MM.1S (cell line): ENCODE results near the gene ITGA6.

Source experiments
- EZH2phosphoT487 ChIP-seq: fragments of 300-600 bp; sonication (generic); IDR thresholded peaks from 2 replicates; pipeline ENCODE4 v1.6.1; 2018; ENCODE audit warnings: antibody characterized with exemption, low read length
- TF ChIP-seq, protein P1 (sequence below): fragments of 300-600 bp; sonication (generic); IDR thresholded peaks from 2 replicates; pipeline ENCODE4 v1.5.1; 2016; ENCODE audit warnings: antibody characterized with exemption, low read length, mixed read lengths

DNA sequence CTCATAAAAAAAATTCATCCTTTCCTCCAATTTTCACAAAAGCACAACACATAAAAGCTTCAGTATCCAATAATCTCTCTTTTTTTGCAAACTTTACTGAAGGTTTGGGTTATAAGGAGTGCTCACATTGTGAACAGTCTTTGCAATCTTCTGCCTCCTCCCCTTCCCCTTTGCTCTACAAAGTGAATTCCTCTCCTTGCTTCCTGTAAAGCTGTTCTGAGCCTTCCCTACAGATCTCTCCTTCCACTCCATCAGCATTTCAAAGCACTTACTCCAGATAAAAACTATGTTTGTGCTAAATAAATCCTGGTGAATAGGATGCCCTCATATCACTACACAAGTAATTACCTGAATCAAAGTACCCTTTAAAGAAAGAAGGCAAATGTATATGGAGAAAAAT, 123.9 kb downstream of the ITGA6 start:
- TF ChIP-seq, protein P1, sequence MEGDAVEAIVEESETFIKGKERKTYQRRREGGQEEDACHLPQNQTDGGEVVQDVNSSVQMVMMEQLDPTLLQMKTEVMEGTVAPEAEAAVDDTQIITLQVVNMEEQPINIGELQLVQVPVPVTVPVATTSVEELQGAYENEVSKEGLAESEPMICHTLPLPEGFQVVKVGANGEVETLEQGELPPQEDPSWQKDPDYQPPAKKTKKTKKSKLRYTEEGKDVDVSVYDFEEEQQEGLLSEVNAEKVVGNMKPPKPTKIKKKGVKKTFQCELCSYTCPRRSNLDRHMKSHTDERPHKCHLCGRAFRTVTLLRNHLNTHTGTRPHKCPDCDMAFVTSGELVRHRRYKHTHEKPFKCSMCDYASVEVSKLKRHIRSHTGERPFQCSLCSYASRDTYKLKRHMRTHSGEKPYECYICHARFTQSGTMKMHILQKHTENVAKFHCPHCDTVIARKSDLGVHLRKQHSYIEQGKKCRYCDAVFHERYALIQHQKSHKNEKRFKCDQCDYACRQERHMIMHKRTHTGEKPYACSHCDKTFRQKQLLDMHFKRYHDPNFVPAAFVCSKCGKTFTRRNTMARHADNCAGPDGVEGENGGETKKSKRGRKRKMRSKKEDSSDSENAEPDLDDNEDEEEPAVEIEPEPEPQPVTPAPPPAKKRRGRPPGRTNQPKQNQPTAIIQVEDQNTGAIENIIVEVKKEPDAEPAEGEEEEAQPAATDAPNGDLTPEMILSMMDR = no peak
- TF ChIP-seq EZH2phosphoT487 = no peak
